Breast epithelium (tissue), 4 donors: ENCODE results near the gene ZSWIM7. TPM values are rescaled to one million over a fixed set of nuclear protein-coding genes. Genes with fewer than 3 reads are reported as not detected.
A peak's percentile ranks its signal among the peaks of the same experiment; 100 is the strongest.
"Not testable (repeated sequence)": the region's sequence is repeated elsewhere in the genome, so short reads cannot be mapped to it uniquely, and the experiment has no call there.

Source experiments
- DNase-seq, 2 donors: peaks; one replicate each; pipeline ENCODE4 v3.0.0-alpha.2; 2019; ENCODE audit warnings: low spot score in 2 of 2
- H3K27ac ChIP-seq, 2 donors: fragments of 200-600 bp; sonication (generic) in 1 of 2; one replicate each; pipeline ENCODE4 v1.5.1; 2016 to 2019; ENCODE audit warnings: mild to moderate bottlenecking in 1 of 2
- H3K27me3 ChIP-seq, 2 donors: fragments of 200-600 bp; sonication (generic) in 1 of 2; one replicate each; pipeline versions ENCODE4 v1.5.1 to v1.6.0; 2017 to 2019; ENCODE audit warnings: control low read depth in 1 of 2, mild to moderate bottlenecking in 1 of 2
- H3K36me3 ChIP-seq: fragments of 200-600 bp; one replicate; pipeline ENCODE4 v1.5.1; 2019
- H3K4me1 ChIP-seq, 2 donors: fragments of 200-600 bp; sonication (generic); one replicate each; pipeline ENCODE4 v1.5.1; 2016 to 2019; ENCODE audit warnings: control low read depth in 1 of 2
- H3K4me3 ChIP-seq, 3 donors: fragments of 200-600 bp; sonication (generic); 1 replicate in 2 of 3; 2 replicates in 1 of 3; pipeline ENCODE4 v1.5.1; 2016 to 2019; ENCODE audit warnings: mild to moderate bottlenecking in 3 of 3, moderate library complexity in 2 of 3
- H3K9me3 ChIP-seq, 2 donors: fragments of 200-600 bp; sonication (generic) in 1 of 2; one replicate each; pipeline ENCODE4 v1.5.1; 2016 to 2019; ENCODE audit warnings: control low read depth in 1 of 2
- CTCF ChIP-seq, 3 donors: fragments of 450-650 bp; IDR thresholded peaks; one replicate each; pipeline ENCODE4 v1.5.1; 2016 to 2017; ENCODE audit warnings: antibody characterized with exemption in 3 of 3, mild to moderate bottlenecking in 3 of 3, moderate library complexity in 3 of 3
- POLR2A ChIP-seq: fragments of 450-650 bp; IDR thresholded peaks from one replicate; pipeline ENCODE4 v1.6.1; 2016; ENCODE audit warnings: antibody characterized with exemption, mild to moderate bottlenecking, moderate library complexity
- POLR2AphosphoS5 ChIP-seq, 3 donors: sonication (generic); formaldehyde crosslinking; IDR thresholded peaks; one replicate each; pipeline ENCODE4 v1.6.1; 2017; ENCODE audit warnings: antibody characterized with exemption in 3 of 3
- intact Hi-C: fragments of 100-400 bp; cut with DNase I; formaldehyde crosslinking; loops from one replicate; pipeline ENCODE4 v1.15.1; 2023; ENCODE audit warnings: low total_unique reads
- total RNA-seq, 3 donors: library from RNA; depleted of rRNA; stranded (reverse); fragments of >200 nt; gene quantifications; one replicate each; pipeline ENCODE4 v1.1.0, GENCODE V29; 2016

ZSWIM7 gene
- total RNA-seq, 3 donors from 2014 or later, result 19.7 to 20.9 (median 20.3) TPM

- TF ChIP-seq POLR2AphosphoS5 (IDR thresholded peaks at IDR 0.05), result no peak
- TF ChIP-seq POLR2A, result no peak
- DNase-seq, result no peak
- Histone ChIP-seq H3K36me3 (no peaks in the 10 kb centered on the region), H3K4me3 (peak overlapping the region in 2 of 3 donors; percentile 81 to 94), H3K9me3 (no peaks in the 10 kb centered on the region), H3K4me1 (peaks cover 0 to 8% of the 10 kb centered on the region in 2 donors), H3K27ac (peak overlapping the region in 1 of 2 donors; percentile 95), H3K27me3 (no peaks in the 10 kb centered on the region)
- intact Hi-C loops, result no loop called here
Measured at GRCh38 chr17:15998031-15998562, 1.4 kb downstream of the ZSWIM7 start.

GRCh38 chr17:15996322-15996721 is 3.2 kb downstream of the ZSWIM7 start:
- DNase-seq, result no peak
- H3K4me1 ChIP-seq, result peaks cover 0 to 7% of the 10 kb centered on the region in 2 donors
- H3K27me3 ChIP-seq, result no peaks in the 10 kb centered on the region
- H3K4me3 ChIP-seq, result no peak overlapping the region
- TF ChIP-seq POLR2AphosphoS5 (IDR thresholded peaks at IDR 0.05) (no peak), POLR2A (no peak), CTCF (IDR thresholded peaks at IDR 0.05) (no peak)
- intact Hi-C loops, result no loop called here
- H3K36me3 ChIP-seq, result no peaks in the 10 kb centered on the region
- H3K9me3 ChIP-seq, result no peaks in the 10 kb centered on the region
- no peak overlapping the region for H3K27ac ChIP-seq

- TF ChIP-seq POLR2A (no peak), POLR2AphosphoS5 (IDR thresholded peaks at IDR 0.05) (no peak), CTCF (IDR thresholded peaks at IDR 0.05) (no peak)
- no peak overlapping the region for H3K27ac ChIP-seq
- intact Hi-C loops, result no loop called here
- no peaks in the 10 kb centered on the region for H3K27me3 ChIP-seq
- DNase-seq, result no peak
- H3K4me1 ChIP-seq, result no peaks in the 10 kb centered on the region
- no peaks in the 10 kb centered on the region for H3K36me3 ChIP-seq
- H3K9me3 ChIP-seq, result no peaks in the 10 kb centered on the region
- H3K4me3 ChIP-seq, result no peak overlapping the region
Measured at GRCh38 chr17:15981646-15982580, 17.6 kb downstream of the ZSWIM7 start.

GRCh38 chr17:15981208-15981607 is 18.3 kb downstream of the ZSWIM7 start:
- TF ChIP-seq CTCF (IDR thresholded peaks at IDR 0.05), result no peak
- no peak for TF ChIP-seq POLR2AphosphoS5 (IDR thresholded peaks at IDR 0.05)
- TF ChIP-seq POLR2A, result no peak
- DNase-seq, result no peak
- intact Hi-C loops, result no loop called here
- H3K9me3 ChIP-seq, result no peaks in the 10 kb centered on the region
- H3K4me1 ChIP-seq, result no peaks in the 10 kb centered on the region
- no peak overlapping the region for H3K4me3 ChIP-seq
- no peaks in the 10 kb centered on the region for H3K36me3 ChIP-seq
- H3K27ac ChIP-seq, result no peak overlapping the region
- no peaks in the 10 kb centered on the region for H3K27me3 ChIP-seq

- H3K4me1 ChIP-seq, DNase-seq, H3K4me3 ChIP-seq, intact Hi-C loops, H3K27ac ChIP-seq, H3K9me3 ChIP-seq, H3K36me3 ChIP-seq, H3K27me3 ChIP-seq: not testable (repeated sequence)
Measured at GRCh38 chr17:15979013-15979412, 20.5 kb downstream of the ZSWIM7 start.

GRCh38 chr17:15978606-15979005 is 20.9 kb downstream of the ZSWIM7 start:
- TF ChIP-seq POLR2AphosphoS5 (IDR thresholded peaks at IDR 0.05) (no peak), CTCF (IDR thresholded peaks at IDR 0.05) (no peak)
- no peak for DNase-seq
- no peaks in the 10 kb centered on the region for H3K9me3 ChIP-seq
- no peaks in the 10 kb centered on the region for H3K4me1 ChIP-seq
- intact Hi-C loops, result no loop called here
- H3K27me3 ChIP-seq, result no peaks in the 10 kb centered on the region
- H3K36me3 ChIP-seq, result no peaks in the 10 kb centered on the region
- H3K4me3 ChIP-seq, result no peak overlapping the region
- no peak overlapping the region for H3K27ac ChIP-seq
